ENCODE measurements around the gene ISCU.

ISCU gene

GRCh38 chr12:108606492-108606891 is 44.1 kb downstream of the ISCU start:
- no peak for DNase-seq (ENCODE audit: low read depth)
- TF ChIP-seq CTCF (conservative IDR thresholded peaks at IDR 0.05; ENCODE audit: low read length): no peak
- no peak overlapping the region for H3K4me3 ChIP-seq (ENCODE audit: low read length)

DNA sequence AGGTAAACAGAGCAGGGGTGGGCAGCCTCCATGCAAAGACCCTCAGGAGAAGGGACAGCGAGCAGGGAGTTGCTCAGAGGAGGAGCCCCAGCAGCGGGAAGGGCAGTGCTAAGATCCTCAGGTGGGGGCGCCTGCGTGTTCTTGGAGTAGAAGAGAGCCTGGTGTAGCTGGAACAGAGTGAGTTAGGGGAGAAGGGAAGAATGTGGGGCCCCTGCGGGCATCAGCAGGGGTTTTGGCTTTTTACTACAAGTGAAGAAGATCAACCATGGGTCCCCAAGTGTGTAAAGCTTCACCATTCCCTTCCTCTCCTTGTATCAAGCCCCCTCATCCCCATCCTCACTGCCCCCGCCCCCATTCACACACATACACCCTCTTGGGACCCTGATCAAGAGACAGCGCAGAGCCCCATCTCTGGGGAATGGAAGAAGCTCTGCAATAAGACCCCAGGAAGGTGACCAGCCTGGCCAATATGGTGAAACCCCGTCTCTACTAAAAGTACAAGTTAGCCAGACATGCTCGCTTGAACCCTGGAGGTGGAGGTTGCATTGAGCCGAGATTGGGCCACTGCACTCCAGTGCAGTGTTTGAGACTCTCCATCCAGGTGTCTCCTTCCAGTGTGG is 45.7 kb downstream of the ISCU start:
- H3K4me3 ChIP-seq (ENCODE audit: low read length): no peak overlapping the region
- DNase-seq (ENCODE audit: low read depth): no peak
- no peak for TF ChIP-seq CTCF (conservative IDR thresholded peaks at IDR 0.05; ENCODE audit: low read length)

DNA sequence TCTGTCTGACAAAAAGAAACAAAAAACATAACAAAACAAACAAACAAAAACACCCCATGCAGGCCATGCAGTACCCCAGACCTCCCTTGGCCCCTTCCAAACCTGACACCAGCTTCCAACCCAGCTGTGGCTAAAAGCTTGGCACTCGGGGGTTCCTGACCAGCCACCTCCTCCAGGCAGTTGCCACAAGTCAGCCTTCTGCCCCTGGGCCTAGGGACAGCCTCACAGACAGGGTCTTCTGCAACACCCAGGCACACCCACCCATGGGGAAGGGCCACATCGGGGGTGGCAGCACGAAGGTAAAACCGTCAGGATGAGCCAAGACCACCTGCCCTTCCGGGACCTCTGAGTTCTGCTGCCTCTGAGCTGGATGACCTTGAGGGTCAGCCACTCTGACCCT is 46.2 kb downstream of the ISCU start:
- DNase-seq (ENCODE audit: low read depth): no peak
- TF ChIP-seq CTCF (conservative IDR thresholded peaks at IDR 0.05; ENCODE audit: low read length): no peak
- no peak overlapping the region for H3K4me3 ChIP-seq (ENCODE audit: low read length)

GRCh38 chr12:108609537-108610335 is 47.3 kb downstream of the ISCU start:
- H3K4me3 ChIP-seq (ENCODE audit: low read length): no peak overlapping the region
- no peak for TF ChIP-seq CTCF (conservative IDR thresholded peaks at IDR 0.05; ENCODE audit: low read length)
- DNase-seq (ENCODE audit: low read depth): peak; percentile 95

- no peak overlapping the region for H3K4me3 ChIP-seq (ENCODE audit: low read length)
- TF ChIP-seq CTCF (conservative IDR thresholded peaks at IDR 0.05; ENCODE audit: low read length): no peak
- no peak for DNase-seq (ENCODE audit: low read depth)
Measured at GRCh38 chr12:108610336-108610815, 48.0 kb downstream of the ISCU start.

- no peak for DNase-seq (ENCODE audit: low read depth)
- H3K4me3 ChIP-seq (ENCODE audit: low read length): no peak overlapping the region
- no peak for TF ChIP-seq CTCF (conservative IDR thresholded peaks at IDR 0.05; ENCODE audit: low read length)
Measured at GRCh38 chr12:108610856-108611605, 48.6 kb downstream of the ISCU start.

All from AG10803 (cell line).